ENCODE data around the gene MALT1.

Gene MALT1

DNA sequence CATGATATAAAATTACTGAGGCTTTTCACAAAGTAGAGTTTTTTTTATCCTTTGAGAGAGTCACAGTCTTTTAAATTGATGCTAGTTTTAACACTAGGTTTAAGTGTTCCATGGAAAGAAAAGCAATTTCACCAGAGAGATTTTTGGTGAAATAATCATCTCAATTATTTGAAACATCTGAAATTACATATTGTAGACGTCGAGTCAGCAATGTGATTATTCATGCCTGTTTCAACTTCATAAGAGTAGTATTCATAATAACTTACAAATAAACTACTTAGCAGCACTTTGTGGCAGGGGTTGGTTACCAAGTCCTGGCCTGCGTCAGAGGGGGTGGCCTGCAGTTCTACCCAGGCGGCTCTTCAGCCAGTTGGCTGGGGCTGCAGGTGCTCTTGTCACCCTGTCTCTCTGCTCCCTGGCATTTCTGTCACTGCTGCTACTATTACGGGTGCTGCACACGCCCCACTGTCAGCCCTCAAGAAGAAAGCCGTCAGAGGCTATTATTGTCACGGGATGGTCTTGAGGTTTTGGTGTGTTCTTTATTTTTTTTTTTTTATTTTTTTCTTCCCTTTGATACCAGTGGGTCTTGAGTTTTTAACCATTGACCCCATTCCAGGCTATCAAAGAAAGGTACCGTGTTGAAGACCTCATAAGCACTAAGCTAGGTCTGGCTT is 50.4 kb downstream of the MALT1 start:
- no CpG with 5 or more reads among the region's 9 CpGs for WGBS (ENCODE audit: extremely low coverage, insufficient coverage, low lambda C conversion rate)
- H2BK120ac ChIP-seq (ENCODE audit: low read depth, low read length): no peak overlapping the region
- no peak overlapping the region for H3K18ac ChIP-seq (ENCODE audit: low read length)
- H3K9ac ChIP-seq (ENCODE audit: low read length): no peak overlapping the region
- H3K4me1 ChIP-seq (ENCODE audit: control insufficient read depth, low read depth, low read length): no peaks in the 10 kb centered on the region
- H3K4me3 ChIP-seq (ENCODE audit: low read length): no peak overlapping the region
- DNase-seq: no peak
- no peaks in the 10 kb centered on the region for H3K36me3 ChIP-seq (ENCODE audit: control insufficient read depth, insufficient read depth, low read length)
- H3K23ac ChIP-seq (ENCODE audit: low read length): no peak overlapping the region
- H3K27me3 ChIP-seq (ENCODE audit: insufficient read depth, low read length, poor library complexity): no peaks in the 10 kb centered on the region
- H3K79me1 ChIP-seq (ENCODE audit: low read length): no peaks in the 10 kb centered on the region
- H3K79me2 ChIP-seq (ENCODE audit: control insufficient read depth, insufficient read depth, low read length): no peaks in the 10 kb centered on the region
- no peak overlapping the region for H4K5ac ChIP-seq (ENCODE audit: low read length)
- H3K27ac ChIP-seq (ENCODE audit: low read depth, low read length): no peak overlapping the region
- no peak overlapping the region for H4K8ac ChIP-seq (ENCODE audit: low read depth, low read length)
- no peak overlapping the region for H3K56ac ChIP-seq (ENCODE audit: low read length)
- H2BK5ac ChIP-seq (ENCODE audit: low read length): no peak overlapping the region
- no peak overlapping the region for H2BK15ac ChIP-seq (replicated peaks; ENCODE audit: low read depth)
- H3K4me2 ChIP-seq (ENCODE audit: low read length): no peak overlapping the region
- H2AK5ac ChIP-seq (ENCODE audit: low read length): no peak overlapping the region
- H3K4ac ChIP-seq (ENCODE audit: low read depth, low read length): no peak overlapping the region

DNA sequence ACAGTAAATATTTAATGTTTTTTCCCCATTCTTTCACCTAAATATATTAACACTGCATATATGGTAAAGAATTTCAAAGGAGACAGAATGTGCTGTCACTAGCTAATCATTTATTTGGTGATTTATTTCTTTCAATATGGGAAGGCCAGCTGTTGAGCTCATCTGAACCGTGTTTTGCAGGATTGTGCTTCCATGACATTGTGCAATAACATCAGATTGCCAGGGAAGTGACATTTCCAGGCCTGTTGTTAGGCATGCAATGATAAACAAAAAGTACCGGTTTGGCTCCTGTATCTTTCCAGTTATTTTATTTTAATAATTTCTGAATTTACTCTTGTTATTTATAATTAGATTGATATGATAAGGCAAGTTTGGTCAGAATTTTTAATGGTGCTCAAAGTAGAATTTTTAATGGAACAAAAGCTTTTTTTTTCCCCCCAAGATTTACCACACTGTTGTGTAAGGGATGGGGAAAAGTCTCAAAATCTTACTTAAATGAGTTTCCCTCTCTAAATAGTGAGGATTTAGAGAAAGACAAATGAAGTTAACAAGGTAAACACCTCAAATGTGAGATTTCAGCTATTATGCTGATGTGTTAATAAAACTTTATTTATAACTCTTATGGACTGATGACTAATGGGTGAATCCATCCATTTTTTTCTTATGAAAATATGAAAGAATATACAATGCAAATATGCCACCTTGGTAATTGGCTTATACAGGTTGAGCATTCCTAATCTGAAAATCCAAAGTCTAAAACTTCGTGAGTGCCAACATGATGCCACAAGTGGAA is 52.7 kb downstream of the MALT1 start:
- no peaks in the 10 kb centered on the region for H3K36me3 ChIP-seq (ENCODE audit: control insufficient read depth, insufficient read depth, low read length)

DNA sequence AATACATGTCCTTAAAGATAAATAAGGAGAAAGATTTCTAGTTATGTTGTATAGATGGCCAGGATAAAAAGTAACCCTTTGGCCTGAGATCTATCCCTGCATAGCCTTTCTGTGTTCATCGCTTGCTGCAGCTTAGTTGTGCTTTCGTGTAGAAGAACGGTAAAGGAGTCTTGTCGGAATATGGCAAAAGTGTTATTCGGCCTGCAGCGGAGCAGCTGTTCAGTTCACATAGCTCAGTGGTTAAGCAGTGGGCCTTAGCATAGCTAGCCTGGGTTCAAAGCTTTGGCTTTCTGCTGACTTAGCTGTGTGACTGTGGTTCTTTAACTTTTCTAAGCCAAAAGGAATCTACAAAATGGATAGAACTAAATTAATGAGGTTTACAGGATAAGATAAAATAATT is 55.4 kb downstream of the MALT1 start:
- H3K4me1 ChIP-seq (ENCODE audit: control insufficient read depth, low read depth, low read length): no peaks in the 10 kb centered on the region
- H2BK15ac ChIP-seq (replicated peaks; ENCODE audit: low read depth): no peak overlapping the region
- no peak overlapping the region for H2BK5ac ChIP-seq (ENCODE audit: low read length)
- no peak overlapping the region for H3K27ac ChIP-seq (ENCODE audit: low read depth, low read length)
- no peak overlapping the region for H3K18ac ChIP-seq (ENCODE audit: low read length)
- no peak overlapping the region for H3K4me3 ChIP-seq (ENCODE audit: low read length)
- no peaks in the 10 kb centered on the region for H3K79me1 ChIP-seq (ENCODE audit: low read length)
- H3K9ac ChIP-seq (ENCODE audit: low read length): no peak overlapping the region
- no peaks in the 10 kb centered on the region for H3K27me3 ChIP-seq (ENCODE audit: insufficient read depth, low read length, poor library complexity)
- DNase-seq: no peak
- H3K4me2 ChIP-seq (ENCODE audit: low read length): no peak overlapping the region
- no CpG with 5 or more reads among the region's 6 CpGs for WGBS (ENCODE audit: extremely low coverage, insufficient coverage, low lambda C conversion rate)
- no peak overlapping the region for H2BK120ac ChIP-seq (ENCODE audit: low read depth, low read length)
- no peaks in the 10 kb centered on the region for H3K36me3 ChIP-seq (ENCODE audit: control insufficient read depth, insufficient read depth, low read length)
- H3K4ac ChIP-seq (ENCODE audit: low read depth, low read length): no peak overlapping the region
- H4K8ac ChIP-seq (ENCODE audit: low read depth, low read length): no peak overlapping the region
- H3K23ac ChIP-seq (ENCODE audit: low read length): no peak overlapping the region
- no peak overlapping the region for H2AK5ac ChIP-seq (ENCODE audit: low read length)
- H4K5ac ChIP-seq (ENCODE audit: low read length): no peak overlapping the region
- no peaks in the 10 kb centered on the region for H3K79me2 ChIP-seq (ENCODE audit: control insufficient read depth, insufficient read depth, low read length)
- H3K56ac ChIP-seq (ENCODE audit: low read length): no peak overlapping the region

More for the DNA sequence above, 52.7 kb downstream of the MALT1 start:
- no peak overlapping the region for H2BK15ac ChIP-seq (replicated peaks; ENCODE audit: low read depth)
- no peak overlapping the region for H2AK5ac ChIP-seq (ENCODE audit: low read length)
- H3K27ac ChIP-seq (ENCODE audit: low read depth, low read length): no peak overlapping the region
- no peak for DNase-seq
- no peak overlapping the region for H4K5ac ChIP-seq (ENCODE audit: low read length)
- no peak overlapping the region for H3K4ac ChIP-seq (ENCODE audit: low read depth, low read length)
- H3K4me3 ChIP-seq (ENCODE audit: low read length): no peak overlapping the region
- no peak overlapping the region for H3K9ac ChIP-seq (ENCODE audit: low read length)
- no CpG with 5 or more reads among the region's 3 CpGs for WGBS (ENCODE audit: extremely low coverage, insufficient coverage, low lambda C conversion rate)
- H2BK120ac ChIP-seq (ENCODE audit: low read depth, low read length): no peak overlapping the region
- H3K27me3 ChIP-seq (ENCODE audit: insufficient read depth, low read length, poor library complexity): no peaks in the 10 kb centered on the region
- H3K18ac ChIP-seq (ENCODE audit: low read length): no peak overlapping the region
- H3K79me1 ChIP-seq (ENCODE audit: low read length): no peaks in the 10 kb centered on the region
- no peak overlapping the region for H3K23ac ChIP-seq (ENCODE audit: low read length)
- H3K4me2 ChIP-seq (ENCODE audit: low read length): no peak overlapping the region
- H3K4me1 ChIP-seq (ENCODE audit: control insufficient read depth, low read depth, low read length): no peaks in the 10 kb centered on the region
- H3K79me2 ChIP-seq (ENCODE audit: control insufficient read depth, insufficient read depth, low read length): no peaks in the 10 kb centered on the region
- no peak overlapping the region for H3K56ac ChIP-seq (ENCODE audit: low read length)
- no peak overlapping the region for H2BK5ac ChIP-seq (ENCODE audit: low read length)
- no peak overlapping the region for H4K8ac ChIP-seq (ENCODE audit: low read depth, low read length)

DNA sequence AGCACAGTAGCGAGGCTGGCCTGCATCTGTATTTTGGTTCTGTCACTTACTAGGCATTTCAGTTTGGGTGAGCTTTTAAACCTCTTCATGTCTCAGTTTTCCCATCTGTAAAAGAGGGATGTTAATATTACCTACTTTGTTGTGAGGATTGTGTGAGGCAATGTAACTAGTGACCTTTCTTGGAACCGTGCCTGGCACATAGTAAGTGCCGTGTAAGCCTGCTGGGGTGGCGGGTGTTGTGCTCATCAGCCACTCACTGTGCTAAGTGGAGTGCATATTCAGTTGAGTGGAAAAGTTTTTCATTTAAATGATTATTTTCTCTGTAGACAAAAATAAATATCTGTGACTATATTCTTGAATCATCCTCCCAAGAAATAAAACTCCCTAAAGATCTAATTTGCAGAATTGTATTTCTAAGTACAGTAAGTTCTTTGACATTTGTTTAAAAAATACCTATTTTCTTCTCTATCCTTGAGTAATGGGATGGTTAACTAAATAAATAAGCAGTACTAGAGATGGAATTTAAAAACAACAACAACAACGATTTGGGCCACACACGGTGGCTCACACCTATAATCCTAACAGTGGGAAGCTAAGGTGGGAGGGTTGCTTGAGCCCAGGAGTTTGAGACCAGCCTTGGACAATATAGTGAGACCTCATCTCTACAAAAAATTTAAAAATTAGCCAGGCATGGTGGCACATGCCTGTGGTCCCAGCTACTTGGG is 56.7 kb downstream of the MALT1 start:
- H3K79me1 ChIP-seq (ENCODE audit: low read length): no peaks in the 10 kb centered on the region
- H3K27me3 ChIP-seq (ENCODE audit: insufficient read depth, low read length, poor library complexity): no peaks in the 10 kb centered on the region
- H3K9ac ChIP-seq (ENCODE audit: low read length): no peak overlapping the region
- no peak overlapping the region for H3K27ac ChIP-seq (ENCODE audit: low read depth, low read length)
- no peak overlapping the region for H3K18ac ChIP-seq (ENCODE audit: low read length)
- no peak overlapping the region for H3K4ac ChIP-seq (ENCODE audit: low read depth, low read length)
- H3K23ac ChIP-seq (ENCODE audit: low read length): no peak overlapping the region
- no peak overlapping the region for H2BK15ac ChIP-seq (replicated peaks; ENCODE audit: low read depth)
- H2AK5ac ChIP-seq (ENCODE audit: low read length): no peak overlapping the region
- no peak overlapping the region for H2BK5ac ChIP-seq (ENCODE audit: low read length)
- no peak overlapping the region for H2BK120ac ChIP-seq (ENCODE audit: low read depth, low read length)
- H4K8ac ChIP-seq (ENCODE audit: low read depth, low read length): no peak overlapping the region
- no peaks in the 10 kb centered on the region for H3K4me1 ChIP-seq (ENCODE audit: control insufficient read depth, low read depth, low read length)
- H3K36me3 ChIP-seq (ENCODE audit: control insufficient read depth, insufficient read depth, low read length): no peaks in the 10 kb centered on the region
- WGBS (ENCODE audit: extremely low coverage, insufficient coverage, low lambda C conversion rate): no CpG with 5 or more reads among the region's 6 CpGs
- H3K4me2 ChIP-seq (ENCODE audit: low read length): no peak overlapping the region
- H3K4me3 ChIP-seq (ENCODE audit: low read length): no peak overlapping the region
- no peaks in the 10 kb centered on the region for H3K79me2 ChIP-seq (ENCODE audit: control insufficient read depth, insufficient read depth, low read length)
- no peak for DNase-seq
- no peak overlapping the region for H3K56ac ChIP-seq (ENCODE audit: low read length)
- H4K5ac ChIP-seq (ENCODE audit: low read length): no peak overlapping the region

DNA sequence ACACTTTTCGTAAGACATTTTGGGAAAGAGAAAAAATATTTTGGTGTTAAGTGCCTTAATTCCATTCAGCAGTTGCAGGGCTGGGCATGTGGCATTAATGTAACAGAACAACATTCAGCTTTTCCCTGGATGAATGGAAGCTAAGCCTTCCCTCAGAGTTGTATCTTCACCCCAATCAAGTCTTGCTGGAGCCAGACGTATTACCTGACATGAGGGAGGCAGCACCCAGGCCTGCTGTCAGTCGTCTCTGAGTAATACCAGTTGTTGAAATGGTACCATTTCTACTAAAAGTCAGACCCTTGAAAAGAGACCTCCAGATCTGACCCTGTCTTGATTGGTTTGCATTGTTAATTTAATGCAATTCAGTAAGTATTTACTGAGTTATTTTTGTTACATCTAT is 57.5 kb downstream of the MALT1 start:
- Histone ChIP-seq H3K27me3 (ENCODE audit: insufficient read depth, low read length, poor library complexity) (no peaks in the 10 kb centered on the region), H2AK5ac (ENCODE audit: low read length) (no peak overlapping the region), H2BK15ac (replicated peaks; ENCODE audit: low read depth) (no peak overlapping the region), H3K4me1 (ENCODE audit: control insufficient read depth, low read depth, low read length) (no peaks in the 10 kb centered on the region), H4K5ac (ENCODE audit: low read length) (no peak overlapping the region), H2BK120ac (ENCODE audit: low read depth, low read length) (no peak overlapping the region), H3K79me2 (ENCODE audit: control insufficient read depth, insufficient read depth, low read length) (no peaks in the 10 kb centered on the region), H3K23ac (ENCODE audit: low read length) (no peak overlapping the region), H3K27ac (ENCODE audit: low read depth, low read length) (no peak overlapping the region), H3K79me1 (ENCODE audit: low read length) (no peaks in the 10 kb centered on the region), H3K9ac (ENCODE audit: low read length) (no peak overlapping the region), H3K18ac (ENCODE audit: low read length) (no peak overlapping the region), H4K8ac (ENCODE audit: low read depth, low read length) (no peak overlapping the region), H2BK5ac (ENCODE audit: low read length) (no peak overlapping the region), H3K4me3 (ENCODE audit: low read length) (no peak overlapping the region), H3K4ac (ENCODE audit: low read depth, low read length) (no peak overlapping the region), H3K36me3 (ENCODE audit: control insufficient read depth, insufficient read depth, low read length) (no peaks in the 10 kb centered on the region), H3K56ac (ENCODE audit: low read length) (no peak overlapping the region), H3K4me2 (ENCODE audit: low read length) (no peak overlapping the region)
- no CpG with 5 or more reads among the region's 3 CpGs for WGBS (ENCODE audit: extremely low coverage, insufficient coverage, low lambda C conversion rate)
- no peak for DNase-seq
